HepG2 (cell line): ENCODE data around the gene CATSPERD. TPM values are rescaled to one million over a fixed set of nuclear protein-coding genes. Genes with fewer than 3 reads are reported as not detected.

Experiments
- ELF1 ChIP-seq: sonication (generic); formaldehyde crosslinking; IDR thresholded peaks from 2 replicates; pipeline ENCODE4 v1.4.0; 2020; ENCODE audit warnings: missing genetic modification reagents
- FOSL1 ChIP-seq: sonication (generic); formaldehyde crosslinking; IDR thresholded peaks from 2 replicates; pipeline ENCODE4 v1.9.0; 2021; ENCODE audit warnings: missing genetic modification reagents, borderline replicate concordance
- GTF3A ChIP-seq: sonication (generic); formaldehyde crosslinking; conservative IDR thresholded peaks from 2 replicates; pipeline ENCODE4 v1.4.0; 2020; ENCODE audit warnings: mild to moderate bottlenecking, missing genetic modification reagents
- ZMAT3 ChIP-seq: sonication (generic); formaldehyde crosslinking; conservative IDR thresholded peaks from 2 replicates; pipeline ENCODE4 v1.7.0; 2021; ENCODE audit warnings: missing genetic modification reagents
- ZNF557 ChIP-seq: sonication (generic); formaldehyde crosslinking; IDR thresholded peaks from 2 replicates; pipeline ENCODE4 v1.4.0; 2020; ENCODE audit warnings: missing genetic modification reagents
- ZNF883 ChIP-seq: sonication (generic); formaldehyde crosslinking; IDR thresholded peaks from 2 replicates; pipeline ENCODE4 v1.5.1; 2020; ENCODE audit warnings: mild to moderate bottlenecking, missing genetic modification reagents; ENCODE audit errors: not compliant biosample characterization
- polyA plus RNA-seq, 8 experiments: library from polyadenylated mRNA; depleted of rRNA in 3 of 8; stranded (reverse) in 7 of 8; unstranded in 1 of 8; fragments of >200 nt; fragmentation: Illumina TruSeq in 4 of 8; extraction: Trizol in 4 of 8; gene quantifications; 2 replicates each; pipeline versions ENCODE4 v1.2.1 to v1.2.3, GENCODE V29; 2011 to 2016; ENCODE audit warnings: low read depth in 4 of 8, missing spikeins in 1 of 8, mixed read lengths in 1 of 8; ENCODE audit not compliant: insufficient read depth in 1 of 8
- total RNA-seq, 5 experiments: library from RNA; depleted of rRNA; stranded (reverse); fragments of >200 nt; fragmentation: Illumina TruSeq; extraction: Trizol; gene quantifications; 2 replicates each; pipeline ENCODE4 v1.2.3, GENCODE V29; 2016; ENCODE audit warnings: low read depth in 1 of 5
- TF ChIP-seq, protein P1 (sequence below): IDR thresholded peaks from 2 replicates; pipeline ENCODE4 v1.6.1; 2016
- TF ChIP-seq, protein P2 (sequence below): sonication (generic); formaldehyde crosslinking; IDR thresholded peaks from 2 replicates; pipeline ENCODE4 v1.4.0; 2020; ENCODE audit warnings: missing genetic modification reagents
- TF ChIP-seq, protein P3 (sequence below): sonication (generic); formaldehyde crosslinking; IDR thresholded peaks from 2 replicates; pipeline ENCODE4 v1.4.0; 2020; ENCODE audit warnings: mild to moderate bottlenecking, missing genetic modification reagents
- TF ChIP-seq, protein P4 (sequence below), 2 experiments: sonication (generic) in 1 of 2; formaldehyde crosslinking in 1 of 2; IDR thresholded peaks; 2 replicates each; pipeline versions ENCODE4 v1.4.0 to v1.6.1; 2018 to 2020; ENCODE audit warnings: missing genetic modification reagents in 2 of 2, borderline replicate concordance in 1 of 2, low read depth in 1 of 2, mild to moderate bottlenecking in 1 of 2, missing biosample characterization in 1 of 2
- TF ChIP-seq, protein P5 (sequence below): sonication (generic); formaldehyde crosslinking; IDR thresholded peaks from 2 replicates; pipeline ENCODE4 v1.5.0; 2020; ENCODE audit warnings: missing genetic modification reagents
- TF ChIP-seq, protein P6 (sequence below): IDR thresholded peaks from 2 replicates; pipeline ENCODE4 v1.6.1; 2018; ENCODE audit warnings: missing genetic modification reagents, mild to moderate bottlenecking, missing compliant biosample characterization

CATSPERD gene
- total and polyA plus RNA-seq, 2 of the 13 experiments (the other 11 are each of a cell fraction or from before 2014, with no cell fraction given): 0.04 TPM; not detected in 1

DNA sequence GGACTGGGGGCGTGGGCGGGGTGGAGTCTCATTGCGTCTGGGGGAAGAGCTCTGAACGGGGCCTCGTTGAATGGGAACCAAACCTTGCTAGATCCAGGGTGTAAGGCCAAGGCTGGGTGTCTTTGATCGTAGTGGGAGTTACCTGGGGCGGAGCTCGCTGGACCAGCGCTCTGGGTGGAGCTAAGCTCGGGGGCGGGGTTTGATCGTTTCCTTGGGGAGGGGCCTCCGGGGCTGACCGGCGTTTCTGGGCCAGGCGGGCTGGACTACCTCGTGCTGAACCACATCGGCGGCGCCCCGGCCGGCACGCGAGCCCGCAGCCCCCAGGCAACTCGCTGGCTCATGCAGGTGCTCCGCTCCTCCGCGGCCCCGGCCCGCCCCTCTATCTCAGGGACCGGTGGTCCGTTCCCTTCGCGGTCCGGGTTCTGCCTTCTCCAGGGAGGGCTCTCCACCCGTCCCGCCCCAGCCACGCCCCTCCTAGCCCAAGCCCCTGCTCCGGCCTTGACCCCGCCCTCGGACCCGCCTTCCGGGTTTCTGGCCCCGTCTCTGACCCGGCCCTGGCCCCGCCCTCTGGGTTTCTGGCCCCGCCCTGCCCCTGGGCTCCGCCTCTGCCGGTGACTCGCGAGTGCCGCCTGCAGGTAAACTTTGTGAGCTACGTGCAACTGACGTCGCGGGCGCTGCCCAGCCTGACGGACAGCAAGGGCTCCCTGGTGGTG lies 33.6 kb upstream of the CATSPERD start (continued):
- TF ChIP-seq, protein P1, sequence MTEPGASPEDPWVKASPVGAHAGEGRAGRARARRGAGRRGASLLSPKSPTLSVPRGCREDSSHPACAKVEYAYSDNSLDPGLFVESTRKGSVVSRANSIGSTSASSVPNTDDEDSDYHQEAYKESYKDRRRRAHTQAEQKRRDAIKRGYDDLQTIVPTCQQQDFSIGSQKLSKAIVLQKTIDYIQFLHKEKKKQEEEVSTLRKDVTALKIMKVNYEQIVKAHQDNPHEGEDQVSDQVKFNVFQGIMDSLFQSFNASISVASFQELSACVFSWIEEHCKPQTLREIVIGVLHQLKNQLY (CRISPR knock-in tag): no peak
- TF ChIP-seq GTF3A (no peak), ZMAT3 (CRISPR knock-in tag) (no peak; the same call in 1 of the 2 replicates), ELF1 (CRISPR knock-in tag) (peak; percentile 94), FOSL1 (CRISPR knock-in tag) (no peak), ZNF883 (CRISPR knock-in tag) (no peak), ZNF557 (CRISPR knock-in tag) (no peak)
- TF ChIP-seq, protein P2, sequence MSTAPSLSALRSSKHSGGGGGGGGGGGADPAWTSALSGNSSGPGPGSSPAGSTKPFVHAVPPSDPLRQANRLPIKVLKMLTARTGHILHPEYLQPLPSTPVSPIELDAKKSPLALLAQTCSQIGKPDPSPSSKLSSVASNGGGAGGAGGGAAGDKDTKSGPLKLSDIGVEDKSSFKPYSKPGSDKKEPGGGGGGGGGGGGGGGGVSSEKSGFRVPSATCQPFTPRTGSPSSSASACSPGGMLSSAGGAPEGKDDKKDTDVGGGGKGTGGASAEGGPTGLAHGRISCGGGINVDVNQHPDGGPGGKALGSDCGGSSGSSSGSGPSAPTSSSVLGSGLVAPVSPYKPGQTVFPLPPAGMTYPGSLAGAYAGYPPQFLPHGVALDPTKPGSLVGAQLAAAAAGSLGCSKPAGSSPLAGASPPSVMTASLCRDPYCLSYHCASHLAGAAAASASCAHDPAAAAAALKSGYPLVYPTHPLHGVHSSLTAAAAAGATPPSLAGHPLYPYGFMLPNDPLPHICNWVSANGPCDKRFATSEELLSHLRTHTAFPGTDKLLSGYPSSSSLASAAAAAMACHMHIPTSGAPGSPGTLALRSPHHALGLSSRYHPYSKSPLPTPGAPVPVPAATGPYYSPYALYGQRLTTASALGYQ (CRISPR knock-in tag): no peak
- TF ChIP-seq, protein P3, sequence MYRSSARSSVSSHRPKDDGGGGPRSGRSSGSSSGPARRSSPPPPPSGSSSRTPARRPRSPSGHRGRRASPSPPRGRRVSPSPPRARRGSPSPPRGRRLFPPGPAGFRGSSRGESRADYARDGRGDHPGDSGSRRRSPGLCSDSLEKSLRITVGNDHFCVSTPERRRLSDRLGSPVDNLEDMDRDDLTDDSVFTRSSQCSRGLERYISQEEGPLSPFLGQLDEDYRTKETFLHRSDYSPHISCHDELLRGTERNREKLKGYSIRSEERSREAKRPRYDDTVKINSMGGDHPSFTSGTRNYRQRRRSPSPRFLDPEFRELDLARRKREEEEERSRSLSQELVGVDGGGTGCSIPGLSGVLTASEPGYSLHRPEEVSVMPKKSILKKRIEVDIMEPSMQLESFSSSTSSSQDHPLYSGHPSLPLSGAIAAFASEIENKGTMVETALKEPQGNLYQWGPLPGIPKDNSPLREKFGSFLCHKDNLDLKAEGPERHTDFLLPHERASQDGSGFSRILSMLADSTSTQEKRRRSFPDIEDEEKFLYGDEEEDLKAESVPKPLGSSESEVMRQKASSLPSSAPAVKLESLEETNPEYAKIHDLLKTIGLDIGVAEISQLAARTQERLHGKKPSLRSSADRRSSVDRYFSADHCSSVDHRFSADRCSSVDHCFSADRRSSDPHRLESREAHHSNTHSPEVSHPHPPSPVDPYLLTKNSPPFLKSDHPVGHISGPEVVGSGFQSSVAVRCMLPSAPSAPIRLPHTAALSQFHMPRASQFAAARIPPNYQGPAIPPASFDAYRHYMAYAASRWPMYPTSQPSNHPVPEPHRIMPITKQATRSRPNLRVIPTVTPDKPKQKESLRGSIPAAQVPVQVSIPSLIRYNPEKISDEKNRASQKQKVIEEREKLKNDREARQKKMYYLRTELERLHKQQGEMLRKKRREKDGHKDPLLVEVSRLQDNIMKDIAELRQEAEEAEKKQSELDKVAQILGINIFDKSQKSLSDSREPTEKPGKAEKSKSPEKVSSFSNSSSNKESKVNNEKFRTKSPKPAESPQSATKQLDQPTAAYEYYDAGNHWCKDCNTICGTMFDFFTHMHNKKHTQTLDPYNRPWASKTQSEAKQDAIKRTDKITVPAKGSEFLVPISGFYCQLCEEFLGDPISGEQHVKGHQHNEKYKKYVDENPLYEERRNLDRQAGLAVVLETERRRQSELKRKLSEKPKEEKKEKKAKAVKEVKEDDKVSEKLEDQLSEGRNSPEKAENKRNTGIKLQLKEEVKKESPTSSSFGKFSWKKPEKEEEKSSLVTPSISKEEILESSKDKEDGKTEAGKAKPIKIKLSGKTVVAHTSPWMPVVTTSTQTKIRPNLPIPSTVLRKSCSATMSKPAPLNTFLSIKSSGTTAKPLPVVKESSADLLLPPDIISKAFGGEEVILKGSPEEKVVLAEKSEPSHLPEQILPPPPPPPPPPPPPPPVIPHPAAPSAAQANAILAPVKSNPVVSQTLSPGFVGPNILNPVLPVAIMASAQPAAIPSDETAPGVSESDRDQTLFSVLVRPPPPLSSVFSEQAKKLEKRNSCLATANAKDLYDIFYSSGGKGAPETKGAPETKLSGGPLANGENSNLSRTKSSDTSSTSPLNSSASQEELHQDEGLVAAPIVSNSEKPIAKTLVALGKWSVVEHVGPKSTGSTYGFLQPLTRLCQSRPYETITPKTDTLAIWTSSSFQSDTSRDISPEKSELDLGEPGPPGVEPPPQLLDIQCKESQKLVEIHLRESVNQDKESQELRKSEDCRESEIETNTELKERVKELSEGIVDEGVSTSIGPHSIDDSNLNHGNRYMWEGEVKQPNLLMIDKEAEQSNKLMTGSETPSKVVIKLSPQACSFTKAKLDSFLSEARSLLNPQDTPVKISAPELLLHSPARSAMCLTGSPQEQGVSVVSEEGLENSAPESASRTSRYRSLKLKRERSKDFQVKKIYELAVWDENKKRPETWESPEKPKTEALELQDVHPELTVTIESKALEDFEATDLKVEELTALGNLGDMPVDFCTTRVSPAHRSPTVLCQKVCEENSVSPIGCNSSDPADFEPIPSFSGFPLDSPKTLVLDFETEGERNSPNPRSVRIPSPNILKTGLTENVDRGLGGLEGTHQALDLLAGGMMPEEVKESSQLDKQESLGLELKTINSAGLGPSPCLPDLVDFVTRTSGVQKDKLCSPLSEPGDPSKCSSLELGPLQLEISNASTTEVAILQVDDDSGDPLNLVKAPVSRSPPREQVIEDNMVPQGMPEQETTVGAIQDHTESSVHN (CRISPR knock-in tag): 0 out of 2 replicates have a peak, but pooled peaks have one; percentile 44
- TF ChIP-seq, protein P4, sequence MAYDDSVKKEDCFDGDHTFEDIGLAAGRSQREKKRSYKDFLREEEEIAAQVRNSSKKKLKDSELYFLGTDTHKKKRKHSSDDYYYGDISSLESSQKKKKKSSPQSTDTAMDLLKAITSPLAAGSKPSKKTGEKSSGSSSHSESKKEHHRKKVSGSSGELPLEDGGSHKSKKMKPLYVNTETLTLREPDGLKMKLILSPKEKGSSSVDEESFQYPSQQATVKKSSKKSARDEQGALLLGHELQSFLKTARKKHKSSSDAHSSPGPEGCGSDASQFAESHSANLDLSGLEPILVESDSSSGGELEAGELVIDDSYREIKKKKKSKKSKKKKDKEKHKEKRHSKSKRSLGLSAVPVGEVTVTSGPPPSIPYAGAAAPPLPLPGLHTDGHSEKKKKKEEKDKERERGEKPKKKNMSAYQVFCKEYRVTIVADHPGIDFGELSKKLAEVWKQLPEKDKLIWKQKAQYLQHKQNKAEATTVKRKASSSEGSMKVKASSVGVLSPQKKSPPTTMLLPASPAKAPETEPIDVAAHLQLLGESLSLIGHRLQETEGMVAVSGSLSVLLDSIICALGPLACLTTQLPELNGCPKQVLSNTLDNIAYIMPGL (CRISPR knock-in tag; IDR thresholded peaks at IDR 0.05; ENCODE audit: borderline replicate concordance in 1 of 2, low read depth in 1 of 2): peak; percentile 78 to 85
- TF ChIP-seq, protein P5, sequence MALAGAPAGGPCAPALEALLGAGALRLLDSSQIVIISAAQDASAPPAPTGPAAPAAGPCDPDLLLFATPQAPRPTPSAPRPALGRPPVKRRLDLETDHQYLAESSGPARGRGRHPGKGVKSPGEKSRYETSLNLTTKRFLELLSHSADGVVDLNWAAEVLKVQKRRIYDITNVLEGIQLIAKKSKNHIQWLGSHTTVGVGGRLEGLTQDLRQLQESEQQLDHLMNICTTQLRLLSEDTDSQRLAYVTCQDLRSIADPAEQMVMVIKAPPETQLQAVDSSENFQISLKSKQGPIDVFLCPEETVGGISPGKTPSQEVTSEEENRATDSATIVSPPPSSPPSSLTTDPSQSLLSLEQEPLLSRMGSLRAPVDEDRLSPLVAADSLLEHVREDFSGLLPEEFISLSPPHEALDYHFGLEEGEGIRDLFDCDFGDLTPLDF (CRISPR knock-in tag): no peak
- TF ChIP-seq, protein P6, sequence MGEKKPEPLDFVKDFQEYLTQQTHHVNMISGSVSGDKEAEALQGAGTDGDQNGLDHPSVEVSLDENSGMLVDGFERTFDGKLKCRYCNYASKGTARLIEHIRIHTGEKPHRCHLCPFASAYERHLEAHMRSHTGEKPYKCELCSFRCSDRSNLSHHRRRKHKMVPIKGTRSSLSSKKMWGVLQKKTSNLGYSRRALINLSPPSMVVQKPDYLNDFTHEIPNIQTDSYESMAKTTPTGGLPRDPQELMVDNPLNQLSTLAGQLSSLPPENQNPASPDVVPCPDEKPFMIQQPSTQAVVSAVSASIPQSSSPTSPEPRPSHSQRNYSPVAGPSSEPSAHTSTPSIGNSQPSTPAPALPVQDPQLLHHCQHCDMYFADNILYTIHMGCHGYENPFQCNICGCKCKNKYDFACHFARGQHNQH: peak; percentile 21; the same call in 1 of the 2 replicates
